NCI-H2227 treated with DMSO at 0.1 percent for 48 hours (cell line): ENCODE measurements around the gene SCFD2.

ENCODE experiments used
- DNase-seq: peaks from one replicate; lab custom pipeline; 2025; lab: John Stamatoyannopoulos, UW

The SCFD2 gene

DNA sequence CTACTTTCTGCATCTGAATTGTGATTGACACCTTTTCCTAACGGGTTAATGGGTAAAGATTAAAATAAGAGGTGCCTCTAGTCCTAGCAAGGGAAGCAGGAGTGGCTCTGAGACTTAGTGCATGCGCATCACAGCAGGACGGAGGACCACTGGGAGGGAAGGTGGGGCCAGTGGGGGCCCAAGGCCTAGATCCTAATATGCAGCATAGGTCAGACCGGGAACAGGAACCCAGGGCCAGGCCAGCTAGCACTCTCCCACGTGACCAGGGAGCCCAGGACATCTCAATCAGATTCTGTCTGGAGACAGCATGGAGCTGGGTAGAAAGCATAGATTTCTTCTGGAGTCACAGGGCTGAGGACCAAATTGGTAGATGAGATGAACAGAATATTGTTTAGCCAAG, 448.0 kb downstream of the SCFD2 start:
- no peak for DNase-seq

DNA sequence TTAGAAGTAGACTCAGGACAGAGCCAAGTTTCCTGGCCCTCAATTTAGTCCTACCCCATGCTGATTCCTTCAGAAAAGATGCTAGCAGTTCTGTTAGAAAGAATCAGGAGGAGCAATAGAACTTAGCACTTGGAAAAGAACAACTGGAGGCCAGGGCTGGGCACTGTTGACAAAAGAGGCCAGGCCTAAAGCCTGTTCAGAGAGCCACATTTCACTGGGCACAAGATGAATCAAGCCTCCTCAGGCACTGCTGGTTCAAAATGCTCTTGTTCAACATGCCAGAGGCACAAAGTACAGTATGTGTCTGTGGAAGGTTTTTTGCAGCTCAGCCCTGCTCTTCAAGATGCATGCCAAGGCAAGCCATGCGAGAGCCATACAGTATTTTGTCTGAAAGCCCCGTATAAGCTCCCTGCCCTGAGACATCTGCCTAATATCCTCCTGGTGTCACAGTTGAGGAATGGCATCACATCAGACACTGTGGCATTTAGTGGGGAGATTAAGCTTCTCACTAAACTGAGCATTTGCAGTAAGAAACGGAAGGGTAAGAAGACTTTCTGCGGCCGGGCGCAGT, 450.0 kb downstream of the SCFD2 start:
- DNase-seq: no peak

DNA sequence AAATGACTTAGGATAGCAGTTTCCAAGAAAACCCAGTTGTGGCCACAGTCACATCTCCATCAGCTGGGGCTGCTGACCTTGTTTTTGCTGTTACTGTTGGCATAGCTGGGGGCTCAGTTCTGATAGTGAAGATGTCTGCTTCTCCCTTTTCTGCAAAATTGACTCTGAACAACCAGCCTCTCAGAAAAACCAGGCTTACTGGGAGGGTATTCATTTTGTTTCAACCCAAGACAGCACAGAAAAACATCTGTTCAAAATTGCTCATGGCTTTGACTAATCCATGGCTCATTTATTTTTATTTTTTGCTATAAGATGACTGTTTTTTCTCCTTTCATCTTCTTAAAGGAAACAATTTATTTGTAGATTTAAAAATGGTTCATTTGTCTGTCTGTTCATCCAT, 450.7 kb downstream of the SCFD2 start:
- DNase-seq: no peak

DNA sequence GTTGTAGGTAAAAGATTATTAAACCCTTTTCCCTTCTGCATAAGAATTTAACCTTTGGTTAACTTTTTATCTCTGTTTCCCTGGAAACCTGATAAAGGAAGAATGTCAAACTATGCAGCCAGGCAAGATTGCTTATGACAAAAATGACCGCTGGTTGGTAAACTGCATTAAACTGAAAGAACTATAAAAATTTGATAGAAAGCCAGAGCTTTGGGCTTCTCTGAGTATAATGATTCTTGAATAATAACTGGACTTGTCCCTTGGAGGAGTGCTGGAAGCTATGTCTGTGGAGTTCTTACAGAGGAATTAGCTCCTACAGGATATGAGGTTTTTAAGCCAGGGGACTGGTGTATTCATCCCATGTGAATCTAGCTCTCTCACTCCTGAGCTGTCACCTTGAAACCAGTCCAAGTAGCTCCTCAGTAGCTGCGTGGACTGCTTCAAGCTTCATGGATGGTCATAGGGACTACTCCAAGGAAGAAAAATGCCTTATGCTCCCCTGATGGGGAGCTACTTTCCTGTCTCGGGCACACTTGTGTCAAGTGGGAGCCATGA, 451.7 kb downstream of the SCFD2 start:
- no peak for DNase-seq

DNA sequence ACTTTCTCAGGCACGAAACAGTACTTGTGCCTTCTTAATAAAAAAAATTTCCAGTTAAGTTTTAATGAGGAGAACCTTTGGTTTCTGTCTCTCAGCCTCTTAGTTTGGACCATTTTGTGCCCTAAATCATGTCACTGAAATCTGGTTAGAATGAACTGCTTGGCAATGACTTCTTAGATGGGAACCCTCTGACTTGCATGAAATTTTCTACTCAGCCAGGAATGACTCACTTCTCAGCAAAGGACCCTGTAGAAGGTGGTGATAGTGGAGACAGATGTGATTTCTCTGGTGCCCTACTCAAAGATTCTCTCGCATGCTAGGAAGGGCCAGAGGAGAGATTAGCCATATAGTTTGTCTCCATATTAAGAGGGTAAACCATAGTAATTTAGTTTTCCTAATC, 453.3 kb downstream of the SCFD2 start:
- no peak for DNase-seq

DNA sequence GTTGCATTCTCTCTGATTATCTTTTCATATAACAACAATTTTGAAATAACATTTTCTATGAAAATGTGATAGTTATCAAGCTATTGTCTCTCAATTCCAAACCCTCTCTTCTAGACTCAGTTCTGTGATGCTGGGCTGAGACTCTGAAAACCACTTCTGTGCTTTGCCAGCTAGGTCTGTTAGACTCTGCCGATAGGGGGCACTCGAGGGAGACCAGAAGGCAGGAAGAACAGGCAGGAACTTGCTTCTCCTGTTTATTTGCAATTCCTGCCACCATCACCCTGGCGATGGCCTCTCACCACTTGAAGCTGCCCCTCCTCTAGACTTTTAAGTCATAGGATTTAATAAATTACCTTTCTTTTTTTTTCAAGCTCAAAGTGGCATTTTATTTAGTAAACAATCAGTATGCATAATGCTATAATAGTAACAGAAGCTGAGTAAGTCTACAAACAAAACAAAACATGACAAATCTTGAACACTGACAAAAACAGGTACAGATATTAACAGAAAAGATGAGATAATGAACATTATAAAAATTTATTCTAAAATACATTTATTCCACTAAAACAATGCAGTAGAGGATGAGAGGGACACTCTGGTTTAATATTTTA, 454.1 kb downstream of the SCFD2 start:
- DNase-seq: no peak

DNA sequence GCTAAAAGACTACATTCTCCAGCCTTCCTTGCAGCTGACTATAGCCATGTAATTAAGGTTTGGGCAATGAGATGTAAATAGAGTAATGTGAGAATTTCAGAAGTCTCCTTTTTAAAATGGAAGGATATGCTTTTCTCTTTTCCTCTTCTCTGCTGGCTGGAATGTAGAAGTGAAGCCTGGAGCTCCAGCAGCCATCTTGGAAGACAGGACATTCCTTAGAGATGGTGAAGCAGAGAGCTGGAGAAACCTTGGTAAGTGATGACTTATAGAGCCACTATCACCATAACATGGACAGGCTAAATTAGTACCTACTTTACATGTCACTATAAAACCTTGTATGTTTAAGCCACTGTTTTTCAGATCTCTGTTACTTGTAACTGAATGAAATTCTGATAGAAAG, 455.7 kb downstream of the SCFD2 start:
- DNase-seq: no peak

DNA sequence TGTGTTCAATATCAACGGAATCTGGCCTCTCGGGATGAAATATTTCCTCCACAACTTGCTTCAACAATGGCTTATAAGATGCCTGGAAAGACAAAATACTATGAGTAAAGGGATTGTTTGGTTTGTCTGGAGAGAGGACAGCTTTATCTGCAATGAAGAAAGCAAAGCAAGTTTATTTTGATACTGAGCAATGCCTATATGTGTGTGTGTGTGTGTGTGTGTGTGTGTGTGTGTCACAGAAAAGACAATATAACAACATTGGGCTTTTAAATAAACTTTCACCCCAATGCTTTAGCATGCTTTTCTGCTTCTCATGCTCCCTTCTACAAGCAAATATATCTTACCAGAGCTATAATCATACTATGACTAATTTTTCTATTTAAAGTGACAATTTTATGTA, 458.4 kb downstream of the SCFD2 start:
- DNase-seq: no peak

DNA sequence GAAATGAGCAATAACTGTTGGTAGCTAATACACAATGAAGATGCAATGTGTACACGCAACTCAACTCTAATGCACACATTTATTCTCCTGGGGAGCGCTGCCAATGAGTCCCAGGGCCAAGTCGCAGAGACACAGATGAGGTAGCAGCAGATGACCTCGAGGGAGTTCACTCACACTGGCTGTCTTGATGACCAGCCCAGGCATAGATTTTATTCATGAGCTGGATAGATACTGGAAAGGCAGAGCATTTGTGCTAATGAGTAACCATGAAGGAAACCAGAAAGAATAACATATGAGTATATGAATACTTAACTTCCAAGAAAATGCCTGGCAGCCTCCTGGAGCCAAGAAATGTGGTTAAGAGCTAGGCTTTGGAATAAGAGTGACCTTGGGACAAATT, 461.4 kb downstream of the SCFD2 start:
- DNase-seq: no peak

DNA sequence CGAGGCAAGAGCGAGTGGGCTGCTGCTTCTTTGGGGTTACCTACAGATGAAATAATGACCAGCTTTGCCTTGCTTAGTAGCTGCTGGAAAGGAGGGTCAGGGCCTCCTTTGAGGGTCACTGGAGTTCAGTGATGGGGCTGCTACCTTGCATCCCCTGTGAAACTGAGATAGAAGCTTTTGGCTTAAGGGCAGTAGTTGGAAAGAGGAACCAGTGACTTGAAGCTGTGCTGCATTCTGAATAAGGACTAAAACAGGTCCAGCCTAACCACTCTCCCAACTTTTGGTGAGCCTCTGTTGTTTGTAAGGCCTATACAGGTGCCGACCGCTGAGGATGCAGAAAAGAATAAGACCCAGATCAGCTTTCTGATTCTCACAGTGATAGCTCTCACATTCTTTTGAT, 462.6 kb downstream of the SCFD2 start:
- DNase-seq: no peak

DNA sequence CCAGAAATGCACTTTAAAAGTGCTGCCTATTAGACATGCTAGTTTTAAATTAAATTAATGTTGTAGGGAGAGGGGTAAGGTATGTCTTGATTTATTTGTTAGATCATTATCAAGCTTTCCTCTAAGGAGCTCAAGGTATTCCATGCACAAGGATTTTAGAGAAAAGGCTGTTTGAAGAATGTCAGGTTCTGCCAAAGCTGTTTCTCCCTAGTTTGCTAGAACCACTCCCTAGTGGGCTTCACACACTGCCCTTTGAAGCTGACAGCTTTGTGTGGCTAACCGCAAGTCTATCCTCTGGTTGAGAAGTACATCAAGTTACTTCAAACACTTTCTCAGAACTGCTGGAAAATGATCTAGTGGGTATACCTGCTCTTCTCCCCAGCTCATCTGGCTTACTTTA, 471.4 kb downstream of the SCFD2 start:
- no peak for DNase-seq

DNA sequence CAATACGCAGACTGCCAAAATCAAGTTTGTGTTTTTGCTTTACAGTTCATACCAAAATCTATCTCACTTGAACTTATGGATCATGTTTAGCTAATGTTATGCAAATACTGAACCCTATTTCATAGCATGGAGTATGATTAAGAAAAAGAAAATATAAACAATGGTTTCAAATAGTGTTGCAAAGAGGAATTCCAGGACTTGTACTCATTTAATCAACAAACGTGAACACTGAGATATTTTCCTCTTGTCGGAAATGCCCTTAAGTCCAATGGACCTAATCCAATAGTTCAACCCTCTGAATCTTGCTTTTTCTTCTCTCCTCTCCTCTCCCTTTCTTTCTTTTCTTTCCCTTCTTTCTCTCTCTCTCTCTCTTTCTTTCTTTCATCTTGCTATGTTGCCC, 473.0 kb downstream of the SCFD2 start:
- no peak for DNase-seq

DNA sequence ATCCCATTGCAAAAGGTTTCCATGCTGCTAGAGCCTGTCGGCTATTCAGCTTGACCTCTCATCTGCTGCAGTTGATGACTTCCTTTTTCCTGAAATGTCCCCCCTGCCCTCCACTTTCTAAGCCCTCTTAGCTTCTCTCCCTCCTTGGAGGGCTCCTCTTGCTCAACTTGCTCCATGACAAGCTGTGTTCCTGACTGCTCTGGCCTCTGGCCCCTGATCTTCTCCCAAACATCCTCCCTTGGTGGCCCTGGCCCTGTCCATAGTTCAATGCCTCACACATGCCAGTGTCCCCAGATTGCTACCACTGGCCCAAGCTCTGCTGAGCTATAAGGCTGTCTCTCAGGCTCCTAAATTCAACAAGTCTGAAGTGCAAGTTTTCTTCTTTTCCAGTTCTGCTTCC, 474.1 kb downstream of the SCFD2 start:
- no peak for DNase-seq

DNA sequence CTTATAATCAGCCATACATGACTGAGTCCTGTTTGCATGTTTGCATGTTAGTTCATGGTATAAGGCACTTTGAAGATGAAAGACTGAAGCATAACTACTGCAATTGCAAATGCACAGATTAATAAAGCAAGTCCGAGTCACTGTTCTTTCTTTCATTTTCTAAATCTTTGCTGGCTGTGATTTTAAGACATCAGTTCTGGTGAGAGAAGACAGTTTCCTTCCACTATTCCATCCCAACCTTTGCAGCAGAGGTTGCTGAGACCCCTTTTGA, 475.4 kb downstream of the SCFD2 start:
- no peak for DNase-seq

DNA sequence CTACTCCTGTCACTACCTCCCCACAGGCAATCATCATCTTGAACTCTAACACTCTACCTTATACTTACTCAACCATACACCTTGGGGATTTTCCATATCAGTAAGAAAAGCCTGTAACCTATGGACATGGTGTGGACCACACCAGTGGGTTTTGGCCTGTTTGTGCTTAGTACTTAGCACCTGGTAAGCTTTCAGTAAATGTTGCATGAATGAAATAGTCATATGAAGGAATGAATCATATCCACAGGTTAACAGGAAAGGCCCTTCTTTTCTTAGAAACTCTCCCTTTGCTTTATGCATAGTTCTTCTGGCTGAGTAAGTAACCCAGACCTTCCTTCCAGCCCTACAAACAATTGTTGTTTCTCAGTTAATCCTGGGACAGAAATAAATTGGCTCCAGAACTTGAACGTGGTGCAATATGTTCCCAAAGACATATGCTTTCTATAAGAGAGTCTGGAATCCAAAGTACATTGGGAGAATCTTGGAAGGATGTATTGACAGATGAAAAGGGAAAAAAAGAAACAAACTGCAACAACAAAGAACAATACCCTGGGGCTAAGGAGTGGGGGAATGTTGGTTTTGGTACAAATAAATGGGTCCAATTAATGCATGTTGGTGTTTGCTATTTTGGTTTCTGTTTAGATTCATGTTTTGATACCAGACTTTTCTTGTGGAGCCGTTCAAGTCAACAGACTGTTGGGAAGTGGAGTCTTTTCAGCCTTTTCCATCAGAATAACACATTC, 475.9 kb downstream of the SCFD2 start:
- no peak for DNase-seq

DNA sequence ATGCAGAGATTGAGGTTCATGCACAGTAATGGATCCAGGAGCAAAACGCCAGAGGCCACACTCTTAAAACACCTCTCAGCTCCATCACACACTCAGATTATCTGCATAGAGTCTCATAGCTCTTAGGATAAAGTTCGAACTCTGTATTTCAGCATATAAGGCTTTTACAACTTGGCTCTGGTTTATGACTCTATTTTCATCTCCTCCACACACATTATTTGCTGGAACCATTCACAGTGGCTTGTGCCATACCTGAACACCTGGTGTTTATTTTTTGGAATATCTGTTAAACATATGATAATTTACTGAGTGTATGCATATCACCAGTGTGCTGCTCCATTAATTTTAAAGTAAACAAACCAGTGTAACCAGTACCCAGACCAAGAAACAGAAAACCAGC, 476.5 kb downstream of the SCFD2 start:
- no peak for DNase-seq

DNA sequence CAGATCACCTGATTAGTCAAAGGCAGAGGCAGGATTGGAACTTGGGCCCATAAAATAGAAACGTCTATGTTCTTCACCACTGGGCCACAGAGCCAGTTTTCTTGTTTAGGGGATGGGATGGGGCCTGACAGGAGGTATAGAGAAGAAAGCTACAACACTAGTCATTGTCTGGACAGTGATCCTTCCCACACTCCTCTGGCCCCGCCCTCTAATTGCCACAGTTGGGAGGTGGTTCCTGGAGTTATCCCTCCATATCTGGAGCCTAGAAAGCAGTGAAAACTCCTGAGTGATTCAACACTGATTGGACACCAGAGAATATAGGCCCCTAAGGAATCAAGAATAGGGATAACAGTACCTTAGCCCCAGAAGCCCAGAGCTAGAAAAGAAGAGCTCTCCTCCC, 480.9 kb downstream of the SCFD2 start:
- DNase-seq: no peak

DNA sequence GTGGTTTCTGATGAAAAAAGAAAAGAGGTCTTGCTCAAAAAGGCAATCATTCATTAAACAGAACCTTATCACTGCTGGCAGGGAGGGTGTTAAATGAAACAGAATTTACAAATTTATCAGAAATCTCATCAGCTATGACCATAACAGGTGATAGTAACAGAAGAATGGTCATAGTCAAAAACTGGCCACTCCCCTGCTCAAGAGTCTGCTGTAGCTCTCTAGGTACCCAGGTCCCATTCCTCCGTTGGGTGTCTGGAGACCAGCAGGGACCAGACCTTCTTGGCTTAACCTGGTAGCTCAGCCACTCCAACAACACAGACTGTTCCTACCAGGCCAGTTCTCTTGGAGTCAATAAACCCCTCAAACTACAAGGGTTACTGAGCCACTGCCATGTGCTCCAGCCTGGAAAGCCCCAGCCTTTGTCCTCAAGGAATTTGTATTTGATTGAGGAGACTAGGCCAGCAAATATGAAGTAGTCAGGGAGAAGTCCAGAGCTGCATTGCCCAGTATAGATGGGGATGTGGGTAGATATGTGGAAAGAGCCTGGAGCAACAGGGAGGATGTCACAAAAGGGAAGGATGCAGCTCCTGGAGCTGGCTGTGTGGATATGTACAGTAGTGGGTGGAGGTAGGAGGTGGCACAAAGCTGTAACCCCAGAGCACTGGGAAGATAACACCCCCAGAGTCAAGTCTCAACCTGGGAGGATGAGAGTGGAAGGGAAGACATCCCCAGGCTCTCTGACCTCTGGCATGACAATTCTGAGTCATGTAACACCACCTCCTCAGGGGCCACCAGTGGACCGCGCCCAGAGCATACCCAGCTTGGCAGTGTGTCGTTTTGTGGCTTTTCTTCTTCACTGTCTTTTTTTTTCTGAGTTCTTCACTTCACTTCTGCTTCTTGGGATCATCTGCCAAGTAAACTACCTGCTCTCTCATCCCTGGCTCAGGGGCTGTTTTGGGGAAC, 481.9 kb downstream of the SCFD2 start:
- no peak for DNase-seq

DNA sequence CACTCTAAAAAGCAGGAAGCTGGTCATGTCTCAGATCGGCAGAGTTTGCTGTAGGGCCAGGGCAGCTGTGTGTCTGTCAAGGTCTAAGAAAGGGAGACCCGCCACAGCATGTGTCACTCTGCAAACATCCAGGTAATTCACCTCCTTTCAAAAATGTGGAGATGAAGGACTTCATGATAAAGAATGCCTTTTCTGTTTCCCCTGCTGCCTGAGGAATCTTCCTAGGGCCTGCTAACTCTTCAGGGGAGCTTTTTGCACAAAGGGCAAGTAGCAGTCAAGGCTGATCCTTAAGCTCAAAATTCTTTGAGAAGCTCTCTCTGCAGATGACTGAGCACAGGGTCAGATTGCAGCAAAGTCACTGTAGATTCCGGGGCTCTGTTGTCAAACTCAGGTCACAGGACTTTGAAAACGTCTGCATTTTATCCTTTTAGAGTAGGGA, 482.7 kb downstream of the SCFD2 start:
- DNase-seq: no peak

DNA sequence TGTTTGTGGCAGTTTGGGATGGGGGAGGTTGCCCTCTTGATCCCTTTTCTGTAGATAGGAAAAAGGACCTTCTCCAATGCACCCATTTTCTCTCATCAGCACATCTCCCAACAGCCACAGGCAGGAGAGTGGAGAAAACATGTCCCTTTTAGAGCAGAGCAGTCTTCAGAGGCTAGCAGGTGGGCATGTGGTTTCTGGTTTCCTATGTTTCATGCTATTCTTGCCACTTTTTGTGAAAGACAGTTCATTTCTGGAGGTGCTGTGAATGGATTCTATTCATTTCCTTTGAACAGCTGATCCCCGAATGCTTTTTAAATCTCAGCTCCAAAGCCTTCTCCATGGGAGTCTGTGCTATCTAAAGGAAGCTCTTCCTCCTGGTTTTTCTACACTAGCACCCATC, 484.9 kb downstream of the SCFD2 start:
- DNase-seq: no peak

DNA sequence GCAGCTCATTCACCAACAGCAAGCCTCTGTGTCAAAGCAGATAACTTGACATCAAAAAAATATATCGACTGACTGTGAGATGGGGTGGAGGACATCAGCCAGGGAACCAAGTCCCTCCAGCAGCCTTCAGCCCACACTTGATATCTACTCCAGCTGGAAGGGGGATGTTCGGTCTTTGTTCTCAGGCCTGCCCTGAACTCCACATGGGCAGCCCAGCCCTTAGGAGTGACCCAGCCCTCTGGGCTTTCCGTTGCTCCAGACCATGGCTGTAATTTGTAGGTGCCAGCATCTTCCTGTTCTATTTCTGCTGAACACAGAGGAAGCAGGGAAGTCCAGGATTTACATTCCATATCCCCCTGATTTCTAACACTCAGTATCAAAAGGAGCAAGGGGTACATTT, 486.4 kb downstream of the SCFD2 start:
- no peak for DNase-seq

DNA sequence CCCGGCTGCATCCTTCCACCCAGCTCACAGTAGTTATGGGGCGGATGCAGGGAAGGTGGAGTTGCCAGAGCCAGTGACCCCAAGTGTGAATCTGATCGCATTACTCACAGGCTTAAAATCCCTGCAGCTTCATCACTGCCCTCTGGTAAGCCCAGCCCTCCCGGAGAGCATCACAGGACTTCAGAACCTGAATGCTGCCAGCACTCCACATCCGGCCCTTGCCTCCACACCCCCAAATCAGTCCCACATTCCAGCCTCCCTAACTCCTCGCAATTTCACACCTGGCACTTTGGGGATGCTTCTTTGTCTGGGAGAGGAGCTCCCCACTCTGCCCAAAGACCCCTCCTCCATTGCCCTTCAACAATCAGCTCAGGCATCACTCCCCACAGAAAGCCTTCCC, 488.2 kb downstream of the SCFD2 start:
- DNase-seq: no peak

DNA sequence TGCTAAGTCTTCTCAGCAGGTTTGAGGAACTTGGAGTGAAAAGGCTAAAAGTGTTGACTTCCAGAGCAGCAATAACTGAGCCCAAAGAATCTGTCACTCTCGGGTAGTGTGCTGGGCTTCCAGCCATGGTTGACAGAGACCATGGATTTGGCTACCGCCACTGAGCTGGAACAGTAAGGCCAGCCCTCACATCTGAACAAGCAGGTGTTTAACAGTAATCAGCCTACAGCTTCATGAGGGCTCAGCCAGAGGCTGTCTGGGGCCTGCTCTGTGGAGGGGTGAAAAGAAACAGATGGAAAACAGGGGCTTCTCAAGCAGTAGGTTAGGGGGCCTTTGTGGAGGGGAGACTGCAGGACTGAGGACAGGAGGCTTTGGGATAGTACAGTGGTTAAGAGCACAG, 488.8 kb downstream of the SCFD2 start:
- DNase-seq: no peak
